Measurements from ENCODE around the gene BCL7A.

DNA sequence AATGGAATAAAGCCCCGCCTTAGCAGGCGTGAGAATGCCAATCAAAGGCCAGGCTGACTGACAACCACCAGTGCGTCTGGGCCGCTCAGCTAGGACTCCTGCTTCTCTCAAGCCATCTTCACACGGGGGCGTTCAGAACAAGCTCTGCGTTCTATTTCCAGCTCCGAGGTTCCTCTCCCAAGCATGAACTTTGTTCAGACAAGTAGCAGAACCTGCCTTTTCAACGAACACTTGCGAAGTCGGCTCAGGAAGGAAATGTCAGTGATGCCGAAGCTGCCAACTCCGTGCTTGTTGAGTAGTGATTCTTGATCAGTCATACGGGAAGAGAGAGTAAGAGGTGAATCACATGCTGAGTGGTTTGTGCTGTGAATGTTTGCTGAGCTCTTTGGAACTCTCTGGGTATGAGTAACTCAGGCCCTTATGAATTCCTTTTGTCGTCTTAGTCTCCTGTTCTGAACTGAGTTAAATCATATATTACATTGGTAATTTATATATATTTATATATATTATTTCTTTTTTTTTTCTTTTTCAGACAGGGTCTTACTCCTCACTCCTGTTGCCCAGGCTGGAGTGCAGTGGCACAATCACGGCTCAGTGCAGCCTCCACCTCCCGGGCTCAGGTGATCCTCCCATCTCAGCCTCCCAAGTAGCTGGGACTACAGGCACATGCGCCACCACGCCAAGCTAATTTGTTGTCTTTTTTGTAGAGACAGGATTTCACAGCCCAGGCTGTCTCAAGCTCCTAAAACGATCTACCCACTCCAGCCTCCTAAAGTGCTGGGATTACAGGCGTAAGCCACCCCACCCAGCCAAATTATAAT lies 29.4 kb upstream of the BCL7A start:
- TF ChIP-seq, protein P1, sequence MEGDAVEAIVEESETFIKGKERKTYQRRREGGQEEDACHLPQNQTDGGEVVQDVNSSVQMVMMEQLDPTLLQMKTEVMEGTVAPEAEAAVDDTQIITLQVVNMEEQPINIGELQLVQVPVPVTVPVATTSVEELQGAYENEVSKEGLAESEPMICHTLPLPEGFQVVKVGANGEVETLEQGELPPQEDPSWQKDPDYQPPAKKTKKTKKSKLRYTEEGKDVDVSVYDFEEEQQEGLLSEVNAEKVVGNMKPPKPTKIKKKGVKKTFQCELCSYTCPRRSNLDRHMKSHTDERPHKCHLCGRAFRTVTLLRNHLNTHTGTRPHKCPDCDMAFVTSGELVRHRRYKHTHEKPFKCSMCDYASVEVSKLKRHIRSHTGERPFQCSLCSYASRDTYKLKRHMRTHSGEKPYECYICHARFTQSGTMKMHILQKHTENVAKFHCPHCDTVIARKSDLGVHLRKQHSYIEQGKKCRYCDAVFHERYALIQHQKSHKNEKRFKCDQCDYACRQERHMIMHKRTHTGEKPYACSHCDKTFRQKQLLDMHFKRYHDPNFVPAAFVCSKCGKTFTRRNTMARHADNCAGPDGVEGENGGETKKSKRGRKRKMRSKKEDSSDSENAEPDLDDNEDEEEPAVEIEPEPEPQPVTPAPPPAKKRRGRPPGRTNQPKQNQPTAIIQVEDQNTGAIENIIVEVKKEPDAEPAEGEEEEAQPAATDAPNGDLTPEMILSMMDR (IDR thresholded peaks at IDR 0.05) = no peak
- TF ChIP-seq, protein P2, sequence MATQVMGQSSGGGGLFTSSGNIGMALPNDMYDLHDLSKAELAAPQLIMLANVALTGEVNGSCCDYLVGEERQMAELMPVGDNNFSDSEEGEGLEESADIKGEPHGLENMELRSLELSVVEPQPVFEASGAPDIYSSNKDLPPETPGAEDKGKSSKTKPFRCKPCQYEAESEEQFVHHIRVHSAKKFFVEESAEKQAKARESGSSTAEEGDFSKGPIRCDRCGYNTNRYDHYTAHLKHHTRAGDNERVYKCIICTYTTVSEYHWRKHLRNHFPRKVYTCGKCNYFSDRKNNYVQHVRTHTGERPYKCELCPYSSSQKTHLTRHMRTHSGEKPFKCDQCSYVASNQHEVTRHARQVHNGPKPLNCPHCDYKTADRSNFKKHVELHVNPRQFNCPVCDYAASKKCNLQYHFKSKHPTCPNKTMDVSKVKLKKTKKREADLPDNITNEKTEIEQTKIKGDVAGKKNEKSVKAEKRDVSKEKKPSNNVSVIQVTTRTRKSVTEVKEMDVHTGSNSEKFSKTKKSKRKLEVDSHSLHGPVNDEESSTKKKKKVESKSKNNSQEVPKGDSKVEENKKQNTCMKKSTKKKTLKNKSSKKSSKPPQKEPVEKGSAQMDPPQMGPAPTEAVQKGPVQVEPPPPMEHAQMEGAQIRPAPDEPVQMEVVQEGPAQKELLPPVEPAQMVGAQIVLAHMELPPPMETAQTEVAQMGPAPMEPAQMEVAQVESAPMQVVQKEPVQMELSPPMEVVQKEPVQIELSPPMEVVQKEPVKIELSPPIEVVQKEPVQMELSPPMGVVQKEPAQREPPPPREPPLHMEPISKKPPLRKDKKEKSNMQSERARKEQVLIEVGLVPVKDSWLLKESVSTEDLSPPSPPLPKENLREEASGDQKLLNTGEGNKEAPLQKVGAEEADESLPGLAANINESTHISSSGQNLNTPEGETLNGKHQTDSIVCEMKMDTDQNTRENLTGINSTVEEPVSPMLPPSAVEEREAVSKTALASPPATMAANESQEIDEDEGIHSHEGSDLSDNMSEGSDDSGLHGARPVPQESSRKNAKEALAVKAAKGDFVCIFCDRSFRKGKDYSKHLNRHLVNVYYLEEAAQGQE (IDR thresholded peaks at IDR 0.05; ENCODE audit: insufficient read depth in 1 of 2, low read depth in 2 of 2, low read length in 1 of 2) = no peak
- TF ChIP-seq SIN3A (IDR thresholded peaks at IDR 0.05; ENCODE audit: borderline replicate concordance, insufficient read depth, low read depth, low read length) = no peak
- TF ChIP-seq POLR2AphosphoS5 (IDR thresholded peaks at IDR 0.05; ENCODE audit: low read depth, low read length) = no peak
- TF ChIP-seq TCF7L2 (IDR thresholded peaks at IDR 0.05; ENCODE audit: low read depth, low read length) = no peak

Data from Panc1 (cell line).